Parathyroid adenoma (tissue), 2 donors: Measurements from ENCODE around the gene PHOX2A.

Experiments used
- H2AFZ ChIP-seq: fragments of 300-600 bp; sonication (generic); one replicate; pipeline ENCODE4 v1.7.0; 2017; ENCODE audit warnings: antibody characterized with exemption, mild to moderate bottlenecking
- H3K27ac ChIP-seq: fragments of 300-600 bp; sonication (generic); one replicate; pipeline ENCODE4 v1.7.0; 2017
- H3K27me3 ChIP-seq: fragments of 300-600 bp; sonication (generic); one replicate; pipeline ENCODE4 v1.7.0; 2017; ENCODE audit warnings: low read length; ENCODE audit not compliant: control insufficient read depth, insufficient read depth
- H3K36me3 ChIP-seq: fragments of 300-600 bp; sonication (generic); one replicate; pipeline ENCODE4 v1.7.0; 2017; ENCODE audit warnings: low read length; ENCODE audit not compliant: control insufficient read depth, insufficient read depth
- H3K4me1 ChIP-seq: fragments of 300-600 bp; sonication (generic); one replicate; pipeline ENCODE4 v1.7.0; 2017; ENCODE audit warnings: control low read depth
- H3K4me2 ChIP-seq: fragments of 300-600 bp; sonication (generic); one replicate; pipeline ENCODE4 v1.7.0; 2017; ENCODE audit warnings: low read length
- H3K4me3 ChIP-seq: fragments of 300-600 bp; sonication (generic); one replicate; pipeline ENCODE4 v1.7.0; 2017; ENCODE audit warnings: low read depth, low read length
- H3K79me2 ChIP-seq: fragments of 300-600 bp; sonication (generic); one replicate; pipeline ENCODE4 v1.7.0; 2017; ENCODE audit warnings: control low read depth
- H3K9ac ChIP-seq: fragments of 300-600 bp; sonication (generic); one replicate; pipeline ENCODE4 v1.7.0; 2017; ENCODE audit warnings: mild to moderate bottlenecking
- H3K9me3 ChIP-seq: fragments of 300-600 bp; sonication (generic); one replicate; pipeline ENCODE4 v1.7.0; 2017; ENCODE audit warnings: low read length; ENCODE audit not compliant: control insufficient read depth
- TF ChIP-seq, protein P1 (sequence below): fragments of 300-600 bp; sonication (generic); IDR thresholded peaks from one replicate; pipeline ENCODE4 v1.7.0; 2017; ENCODE audit warnings: antibody characterized with exemption, mild to moderate bottlenecking
- donor health status: primary hyperparathyroidism.

Gene PHOX2A

DNA sequence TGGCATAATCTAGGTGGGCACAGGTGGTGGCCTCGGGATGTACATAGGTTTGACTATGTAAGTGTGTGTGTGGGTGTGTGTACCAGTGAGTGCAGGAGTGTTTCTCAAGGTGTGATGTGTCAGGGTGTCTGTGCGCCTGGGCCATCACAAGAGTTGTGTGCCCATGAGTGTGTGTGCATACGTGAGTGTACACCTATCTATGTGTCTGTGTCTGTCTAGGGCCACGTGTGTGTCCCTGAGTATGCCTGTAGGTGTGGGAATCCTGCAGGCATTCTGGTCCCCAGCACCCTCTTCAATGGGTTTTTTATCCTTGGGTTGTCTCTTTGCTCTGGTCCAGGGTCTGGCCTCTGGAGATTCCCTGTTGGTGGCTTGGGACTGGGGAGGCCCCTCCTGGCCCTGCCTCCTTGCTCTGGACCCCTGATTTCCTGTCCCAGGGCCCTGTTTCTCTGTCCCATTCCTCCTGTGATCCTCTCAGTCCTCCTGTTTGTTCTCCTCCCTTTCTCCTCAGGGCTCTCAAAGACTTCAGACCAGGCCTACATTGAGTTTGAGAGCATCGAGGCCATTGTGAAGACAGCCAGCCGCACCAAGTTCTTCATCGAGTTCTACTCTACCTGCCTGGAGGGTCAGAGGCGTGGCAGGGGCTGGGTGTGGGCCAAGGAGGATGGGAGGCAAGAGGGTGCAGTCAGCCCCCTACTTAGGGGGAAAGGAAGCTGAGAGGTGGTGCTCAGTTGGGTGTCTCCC, 10.0 kb downstream of the PHOX2A start:
- Histone ChIP-seq H3K4me3 (no peak overlapping the region), H3K9ac (no peak overlapping the region), H3K27ac (no peak overlapping the region), H3K36me3 (no peaks in the 10 kb centered on the region), H3K27me3 (no peaks in the 10 kb centered on the region), H3K9me3 (no peaks in the 10 kb centered on the region), H3K4me2 (no peak overlapping the region), H3K4me1 (no peaks in the 10 kb centered on the region), H3K79me2 (no peaks in the 10 kb centered on the region), H2AFZ (no peak overlapping the region)
- TF ChIP-seq, protein P1, sequence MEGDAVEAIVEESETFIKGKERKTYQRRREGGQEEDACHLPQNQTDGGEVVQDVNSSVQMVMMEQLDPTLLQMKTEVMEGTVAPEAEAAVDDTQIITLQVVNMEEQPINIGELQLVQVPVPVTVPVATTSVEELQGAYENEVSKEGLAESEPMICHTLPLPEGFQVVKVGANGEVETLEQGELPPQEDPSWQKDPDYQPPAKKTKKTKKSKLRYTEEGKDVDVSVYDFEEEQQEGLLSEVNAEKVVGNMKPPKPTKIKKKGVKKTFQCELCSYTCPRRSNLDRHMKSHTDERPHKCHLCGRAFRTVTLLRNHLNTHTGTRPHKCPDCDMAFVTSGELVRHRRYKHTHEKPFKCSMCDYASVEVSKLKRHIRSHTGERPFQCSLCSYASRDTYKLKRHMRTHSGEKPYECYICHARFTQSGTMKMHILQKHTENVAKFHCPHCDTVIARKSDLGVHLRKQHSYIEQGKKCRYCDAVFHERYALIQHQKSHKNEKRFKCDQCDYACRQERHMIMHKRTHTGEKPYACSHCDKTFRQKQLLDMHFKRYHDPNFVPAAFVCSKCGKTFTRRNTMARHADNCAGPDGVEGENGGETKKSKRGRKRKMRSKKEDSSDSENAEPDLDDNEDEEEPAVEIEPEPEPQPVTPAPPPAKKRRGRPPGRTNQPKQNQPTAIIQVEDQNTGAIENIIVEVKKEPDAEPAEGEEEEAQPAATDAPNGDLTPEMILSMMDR, result no peak

DNA sequence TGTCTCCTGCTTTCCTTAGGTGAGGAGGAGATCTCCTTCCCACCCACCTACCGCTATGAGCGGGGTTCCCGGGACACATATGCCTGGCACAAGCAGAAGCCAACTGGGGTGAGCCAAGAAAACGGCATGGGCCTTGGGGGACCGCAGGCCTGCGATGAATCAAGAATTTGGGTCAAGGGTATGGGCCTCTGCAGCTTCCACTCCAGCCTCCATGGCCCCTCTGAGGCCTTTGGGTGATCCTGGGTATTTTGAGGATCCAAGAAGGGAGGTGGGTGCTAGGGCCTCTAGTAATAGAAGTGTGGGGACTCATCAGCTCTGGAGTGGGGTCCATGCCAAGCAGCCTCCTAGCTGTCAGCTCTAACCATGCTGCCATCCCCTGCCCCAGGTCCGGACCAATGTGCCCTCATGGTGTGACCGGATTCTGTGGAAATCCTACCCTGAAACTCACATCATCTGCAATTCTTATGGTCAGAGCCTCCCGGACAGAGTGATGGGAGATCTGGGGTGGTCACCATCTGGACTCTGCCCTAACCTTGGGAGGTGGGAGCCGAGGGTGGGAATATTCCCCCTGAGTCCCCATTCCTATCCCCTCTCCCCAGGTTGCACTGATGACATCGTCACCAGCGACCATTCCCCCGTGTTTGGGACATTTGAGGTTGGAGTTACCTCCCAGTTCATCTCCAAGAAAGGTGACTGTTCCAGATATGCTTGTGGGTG, 10.8 kb downstream of the PHOX2A start:
- H3K27ac ChIP-seq, result no peak overlapping the region
- TF ChIP-seq, protein P1, result no peak
- H3K4me2 ChIP-seq, result no peak overlapping the region
- H3K79me2 ChIP-seq, result no peaks in the 10 kb centered on the region
- H3K4me1 ChIP-seq, result no peaks in the 10 kb centered on the region
- no peak overlapping the region for H3K9ac ChIP-seq
- H3K27me3 ChIP-seq, result no peaks in the 10 kb centered on the region
- H3K4me3 ChIP-seq, result no peak overlapping the region
- H2AFZ ChIP-seq, result no peak overlapping the region
- no peaks in the 10 kb centered on the region for H3K36me3 ChIP-seq
- H3K9me3 ChIP-seq, result no peaks in the 10 kb centered on the region

DNA sequence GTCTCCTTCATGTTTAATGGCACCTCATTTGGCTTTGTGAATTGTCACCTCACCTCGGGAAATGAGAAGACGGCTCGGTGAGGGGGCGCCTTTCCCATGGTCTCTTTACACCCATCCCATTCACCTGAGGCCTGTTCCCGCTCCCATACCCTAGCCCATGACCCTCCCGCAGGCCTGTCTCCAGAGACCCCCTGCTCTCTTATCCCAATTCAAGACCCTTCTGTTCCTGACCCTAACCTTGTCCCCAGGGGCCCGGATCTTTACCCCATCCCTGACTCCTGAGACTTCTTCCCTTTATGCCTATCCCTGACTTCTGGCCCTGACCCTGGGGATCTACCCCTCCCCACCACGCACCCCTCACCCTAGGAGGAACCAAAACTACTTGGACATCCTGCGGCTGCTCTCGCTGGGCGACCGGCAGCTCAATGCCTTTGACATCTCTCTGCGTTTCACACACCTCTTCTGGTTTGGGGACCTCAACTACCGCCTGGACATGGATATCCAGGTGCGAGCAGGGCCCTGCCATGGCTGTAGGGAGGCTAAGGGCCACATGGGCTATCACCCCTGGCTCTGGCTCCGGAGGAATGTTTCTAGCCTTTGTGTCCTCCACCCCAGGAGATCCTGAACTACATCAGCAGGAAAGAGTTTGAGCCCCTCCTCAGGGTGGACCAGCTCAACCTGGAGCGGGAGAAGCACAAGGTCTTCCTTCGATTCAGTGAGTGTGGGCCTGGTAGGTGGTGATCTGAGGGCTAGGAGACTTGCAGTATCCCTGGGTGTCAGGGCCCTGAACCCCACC, 11.5 kb downstream of the PHOX2A start:
- H3K4me3 ChIP-seq, result no peak overlapping the region
- no peak overlapping the region for H3K9ac ChIP-seq
- H3K9me3 ChIP-seq, result no peaks in the 10 kb centered on the region
- H3K4me1 ChIP-seq, result no peaks in the 10 kb centered on the region
- H3K4me2 ChIP-seq, result no peak overlapping the region
- no peak overlapping the region for H3K27ac ChIP-seq
- TF ChIP-seq, protein P1, result no peak
- no peaks in the 10 kb centered on the region for H3K27me3 ChIP-seq
- no peak overlapping the region for H2AFZ ChIP-seq
- no peaks in the 10 kb centered on the region for H3K36me3 ChIP-seq
- no peaks in the 10 kb centered on the region for H3K79me2 ChIP-seq

DNA sequence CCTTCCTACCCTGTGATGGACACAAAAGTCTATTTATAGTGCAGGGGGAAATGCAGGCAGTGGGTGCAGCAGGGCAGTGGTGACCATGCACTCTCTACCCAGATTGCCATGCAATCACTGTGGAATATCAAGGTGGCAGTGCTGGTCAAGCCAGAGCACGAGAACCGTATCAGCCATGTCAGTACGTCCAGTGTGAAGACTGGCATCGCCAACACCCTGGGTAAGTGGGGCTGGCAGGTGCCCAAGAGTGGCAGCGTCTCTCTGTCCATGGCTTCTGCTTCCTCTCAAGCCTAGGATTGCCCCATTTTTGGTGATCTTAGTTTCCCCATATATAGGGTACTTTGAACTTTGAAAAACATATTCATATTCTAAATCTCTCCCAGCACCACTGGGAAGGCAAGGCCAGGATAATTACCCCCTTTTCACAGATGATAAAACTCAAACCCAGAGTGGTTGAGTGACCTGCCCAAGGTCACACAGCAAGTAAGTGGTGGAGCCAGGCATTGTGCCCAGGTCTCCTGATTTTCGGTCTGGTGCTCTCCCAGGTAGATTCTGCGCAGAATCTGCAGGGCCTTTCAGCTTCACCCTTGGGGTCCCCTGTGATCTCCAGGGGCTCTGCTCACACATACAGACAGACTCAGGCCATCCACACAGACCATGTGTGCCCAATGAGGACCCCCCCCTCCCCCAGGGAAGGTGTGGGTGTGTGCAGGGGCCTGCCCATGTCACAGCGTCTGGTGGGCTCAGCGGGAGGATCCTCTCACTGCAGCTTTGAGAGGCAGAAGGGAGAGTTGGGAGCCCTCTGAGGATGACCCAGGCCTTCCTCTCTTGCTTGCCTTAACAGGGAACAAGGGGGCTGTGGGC, 12.3 kb downstream of the PHOX2A start:
- TF ChIP-seq, protein P1, result no peak
- H3K9me3 ChIP-seq, result no peaks in the 10 kb centered on the region
- no peaks in the 10 kb centered on the region for H3K79me2 ChIP-seq
- no peak overlapping the region for H3K9ac ChIP-seq
- H3K4me1 ChIP-seq, result no peaks in the 10 kb centered on the region
- no peaks in the 10 kb centered on the region for H3K27me3 ChIP-seq
- no peak overlapping the region for H2AFZ ChIP-seq
- no peak overlapping the region for H3K4me3 ChIP-seq
- no peak overlapping the region for H3K27ac ChIP-seq
- H3K36me3 ChIP-seq, result no peaks in the 10 kb centered on the region
- H3K4me2 ChIP-seq, result no peak overlapping the region
